DOHH2 (cell line): Measurements from ENCODE around the gene CXCL16.
"Not testable (repeated sequence)": the region's sequence is repeated elsewhere in the genome, so short reads cannot be mapped to it uniquely, and the experiment has no call there.

ENCODE experiments used
- H3F3A ChIP-seq: fragments of 200-600 bp; sonication (generic), shearing (Covaris generic); 2 replicates; pipeline ENCODE4 v1.6.0; 2016; ENCODE audit warnings: antibody characterized with exemption, mild to moderate bottlenecking; ENCODE audit not compliant: control insufficient read depth, insufficient read depth
- H3K27ac ChIP-seq: fragments of 200-600 bp; sonication (generic); 2 replicates; pipeline ENCODE4 v1.5.1; 2014; ENCODE audit warnings: low read depth, mild to moderate bottlenecking, low read length, moderate library complexity
- H3K27me3 ChIP-seq: fragments of 200-600 bp; sonication (generic); 2 replicates; pipeline ENCODE4 v1.6.1; 2014; ENCODE audit warnings: mild to moderate bottlenecking, low read length, mixed read lengths; ENCODE audit not compliant: control insufficient read depth
- H3K36me3 ChIP-seq: fragments of 200-600 bp; sonication (generic); 2 replicates; pipeline ENCODE4 v1.6.1; 2014; ENCODE audit warnings: mild to moderate bottlenecking, low read length, moderate library complexity, mixed read lengths; ENCODE audit not compliant: control insufficient read depth
- H3K4me1 ChIP-seq: fragments of 200-600 bp; sonication (generic); 2 replicates; pipeline ENCODE4 v1.6.1; 2014; ENCODE audit warnings: mild to moderate bottlenecking, low read length, mixed read lengths; ENCODE audit not compliant: control insufficient read depth
- H3K4me2 ChIP-seq: fragments of 200-600 bp; sonication (generic); 2 replicates; pipeline ENCODE4 v1.6.0; 2014; ENCODE audit warnings: mild to moderate bottlenecking, low read length, moderate library complexity
- H3K4me3 ChIP-seq: fragments of 200-600 bp; sonication (generic); 2 replicates; pipeline ENCODE4 v1.5.1; 2014; ENCODE audit warnings: mild to moderate bottlenecking, low read length, mixed read lengths
- H3K79me2 ChIP-seq: fragments of 200-600 bp; sonication (generic); 2 replicates; pipeline ENCODE4 v1.6.1; 2014; ENCODE audit warnings: mild to moderate bottlenecking, low read length, mixed read lengths; ENCODE audit not compliant: control insufficient read depth
- H3K9me2 ChIP-seq: fragments of 200-600 bp; sonication (generic); replicated peaks from 2 replicates; pipeline ENCODE4 v1.6.1; 2014; ENCODE audit warnings: mild to moderate bottlenecking, low read length, mixed read lengths; ENCODE audit not compliant: control insufficient read depth
- H3K9me3 ChIP-seq: fragments of 200-600 bp; sonication (generic); 2 replicates; pipeline ENCODE4 v1.6.1; 2014; ENCODE audit warnings: antibody characterized with exemption, low read length, mixed read lengths; ENCODE audit not compliant: control insufficient read depth, insufficient read depth
- H4K20me1 ChIP-seq: fragments of 200-600 bp; sonication (generic); 2 replicates; pipeline ENCODE4 v1.6.0; 2014; ENCODE audit warnings: low read depth, mild to moderate bottlenecking, antibody characterized with exemption, low read length, moderate library complexity; ENCODE audit not compliant: control insufficient read depth, insufficient read depth
- EZH2phosphoT487 ChIP-seq: fragments of 200-600 bp; sonication (generic); IDR thresholded peaks from 2 replicates; pipeline ENCODE4 v1.6.1; 2017; ENCODE audit warnings: borderline replicate concordance, mild to moderate bottlenecking, antibody characterized with exemption, low read length, moderate library complexity, mixed read lengths
- TF ChIP-seq, protein P1 (sequence below): fragments of 200-600 bp; sonication (generic); IDR thresholded peaks from one replicate; pipeline ENCODE4 v1.5.1; 2014; ENCODE audit warnings: antibody characterized with exemption, mild to moderate bottlenecking, low read depth, low read length; ENCODE audit not compliant: poor library complexity, severe bottlenecking

Gene CXCL16

DNA sequence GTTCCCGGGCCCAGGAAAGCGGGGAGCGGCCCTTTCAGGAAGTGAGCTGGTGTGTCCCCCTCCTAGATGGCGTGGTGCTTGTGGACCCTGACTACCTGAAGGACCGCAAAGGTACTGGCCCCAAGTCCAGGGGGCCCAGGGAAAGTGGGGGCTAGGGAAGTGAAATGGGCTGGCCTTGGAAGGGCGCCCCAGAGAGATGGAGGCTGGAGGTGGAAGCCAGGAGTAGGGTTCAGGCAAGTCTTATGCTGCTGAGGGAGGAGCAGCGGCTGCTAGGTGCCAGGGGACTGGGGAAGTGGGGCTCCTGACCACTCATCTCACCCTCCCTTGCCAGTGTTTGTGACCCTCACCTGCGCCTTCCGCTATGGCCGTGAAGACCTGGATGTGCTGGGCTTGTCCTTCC is 23.6 kb downstream of the CXCL16 start:
- H3K36me3 ChIP-seq: peaks cover 26% of the 10 kb centered on the region
- no peaks in the 10 kb centered on the region for H3K27me3 ChIP-seq
- no peak overlapping the region for H3K4me2 ChIP-seq
- peaks cover 16% of the 10 kb centered on the region for H3K79me2 ChIP-seq
- H3K9me2 ChIP-seq: no peaks in the 10 kb centered on the region
- peaks cover 6% of the 10 kb centered on the region; the same call in 1 of the 2 replicates for H3F3A ChIP-seq
- H3K9me3 ChIP-seq: no peaks in the 10 kb centered on the region
- H3K4me3 ChIP-seq: no peak overlapping the region
- H3K4me1 ChIP-seq: peaks cover 21% of the 10 kb centered on the region
- TF ChIP-seq, protein P1, sequence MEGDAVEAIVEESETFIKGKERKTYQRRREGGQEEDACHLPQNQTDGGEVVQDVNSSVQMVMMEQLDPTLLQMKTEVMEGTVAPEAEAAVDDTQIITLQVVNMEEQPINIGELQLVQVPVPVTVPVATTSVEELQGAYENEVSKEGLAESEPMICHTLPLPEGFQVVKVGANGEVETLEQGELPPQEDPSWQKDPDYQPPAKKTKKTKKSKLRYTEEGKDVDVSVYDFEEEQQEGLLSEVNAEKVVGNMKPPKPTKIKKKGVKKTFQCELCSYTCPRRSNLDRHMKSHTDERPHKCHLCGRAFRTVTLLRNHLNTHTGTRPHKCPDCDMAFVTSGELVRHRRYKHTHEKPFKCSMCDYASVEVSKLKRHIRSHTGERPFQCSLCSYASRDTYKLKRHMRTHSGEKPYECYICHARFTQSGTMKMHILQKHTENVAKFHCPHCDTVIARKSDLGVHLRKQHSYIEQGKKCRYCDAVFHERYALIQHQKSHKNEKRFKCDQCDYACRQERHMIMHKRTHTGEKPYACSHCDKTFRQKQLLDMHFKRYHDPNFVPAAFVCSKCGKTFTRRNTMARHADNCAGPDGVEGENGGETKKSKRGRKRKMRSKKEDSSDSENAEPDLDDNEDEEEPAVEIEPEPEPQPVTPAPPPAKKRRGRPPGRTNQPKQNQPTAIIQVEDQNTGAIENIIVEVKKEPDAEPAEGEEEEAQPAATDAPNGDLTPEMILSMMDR: no peak
- TF ChIP-seq EZH2phosphoT487: no peak
- no peaks in the 10 kb centered on the region; the same call in 1 of the 2 replicates for H4K20me1 ChIP-seq
- H3K27ac ChIP-seq: no peak overlapping the region

DNA sequence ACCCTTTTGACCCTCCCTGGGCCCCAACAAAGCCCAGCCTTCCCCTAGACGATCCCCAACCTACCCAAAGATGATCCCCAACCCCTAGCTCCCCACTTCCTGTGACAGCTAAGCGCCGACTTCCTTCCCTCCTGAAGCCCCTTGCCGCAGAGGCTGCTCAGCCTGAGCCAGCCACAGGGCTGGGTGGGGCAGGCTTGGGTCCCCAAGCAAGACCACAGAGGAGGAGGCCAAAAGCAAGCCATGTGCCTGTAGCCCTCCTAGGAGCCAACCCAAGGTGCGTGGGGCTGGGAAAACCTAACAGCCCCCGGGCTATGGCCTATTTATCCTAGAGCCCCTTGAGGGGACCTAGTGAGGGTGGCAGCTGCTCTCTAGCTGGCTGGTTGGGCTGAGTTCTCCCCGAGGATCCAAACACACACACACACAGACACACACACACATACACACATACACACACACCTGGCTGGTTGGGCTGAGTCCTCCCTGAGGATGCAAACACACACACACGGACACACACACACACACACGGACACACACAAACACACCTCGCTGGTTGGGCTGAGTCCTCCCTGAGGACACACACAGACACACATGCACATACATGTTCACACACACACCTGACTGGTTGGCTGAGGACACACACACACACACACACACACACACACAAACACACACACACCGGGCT is 24.5 kb downstream of the CXCL16 start:
- Histone ChIP-seq H3K9me3 (no peaks in the 10 kb centered on the region), H3K36me3 (peaks cover 26% of the 10 kb centered on the region), H3K27me3 (no peaks in the 10 kb centered on the region), H3K4me1 (peaks cover 24% of the 10 kb centered on the region), H3K79me2 (peaks cover 21% of the 10 kb centered on the region), H3K4me2 (peak overlapping the region; percentile 14), H3K4me3 (no peak overlapping the region), H3F3A (peaks cover 6% of the 10 kb centered on the region; the same call in 1 of the 2 replicates), H3K9me2 (no peaks in the 10 kb centered on the region), H4K20me1 (no peaks in the 10 kb centered on the region; the same call in 1 of the 2 replicates), H3K27ac (no peak overlapping the region)
- TF ChIP-seq, protein P1: no peak
- no peak for TF ChIP-seq EZH2phosphoT487

DNA sequence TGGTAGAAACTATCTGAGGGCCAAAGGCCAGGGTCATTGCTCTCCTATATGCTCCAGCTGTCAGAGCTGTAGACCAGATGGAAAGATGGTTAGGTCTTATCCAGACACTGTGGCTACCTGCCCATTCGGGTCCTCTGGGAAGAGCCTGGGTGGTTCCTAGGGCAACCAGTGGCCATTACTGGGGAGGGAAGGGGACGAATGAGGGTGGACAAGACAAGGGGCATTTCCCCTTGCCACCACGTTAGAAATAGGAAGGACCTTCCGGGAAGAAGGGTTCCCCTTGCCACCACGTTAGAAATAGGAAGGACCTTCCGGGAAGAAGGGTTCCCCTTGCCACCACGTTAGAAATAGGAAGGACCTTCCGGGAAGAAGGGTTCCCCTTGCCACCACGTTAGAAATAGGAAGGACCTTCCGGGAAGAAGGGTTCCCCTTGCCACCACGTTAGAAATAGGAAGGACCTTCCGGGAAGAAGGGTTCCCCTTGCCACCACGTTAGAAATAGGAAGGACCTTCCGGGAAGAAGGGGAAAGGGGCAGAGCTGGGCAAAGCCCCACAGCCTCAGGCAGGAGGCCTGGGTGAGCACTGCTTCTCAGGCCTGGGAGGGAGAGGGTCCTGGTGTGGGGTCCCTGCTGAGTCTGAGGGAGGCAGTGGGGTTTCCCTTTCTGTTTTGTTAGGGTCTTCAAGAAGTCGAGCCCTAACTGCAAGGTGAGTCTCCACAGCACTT is 25.2 kb downstream of the CXCL16 start:
- not testable (repeated sequence) for H3K9me3 ChIP-seq, H3K27ac ChIP-seq, H3F3A ChIP-seq, H3K27me3 ChIP-seq, H3K4me3 ChIP-seq, H3K9me2 ChIP-seq, H4K20me1 ChIP-seq
- peaks cover 22% of the 10 kb centered on the region for H3K36me3 ChIP-seq
- H3K4me1 ChIP-seq: peaks cover 28% of the 10 kb centered on the region
- H3K79me2 ChIP-seq: peaks cover 21% of the 10 kb centered on the region
- peak overlapping the region; percentile 14 for H3K4me2 ChIP-seq

DNA sequence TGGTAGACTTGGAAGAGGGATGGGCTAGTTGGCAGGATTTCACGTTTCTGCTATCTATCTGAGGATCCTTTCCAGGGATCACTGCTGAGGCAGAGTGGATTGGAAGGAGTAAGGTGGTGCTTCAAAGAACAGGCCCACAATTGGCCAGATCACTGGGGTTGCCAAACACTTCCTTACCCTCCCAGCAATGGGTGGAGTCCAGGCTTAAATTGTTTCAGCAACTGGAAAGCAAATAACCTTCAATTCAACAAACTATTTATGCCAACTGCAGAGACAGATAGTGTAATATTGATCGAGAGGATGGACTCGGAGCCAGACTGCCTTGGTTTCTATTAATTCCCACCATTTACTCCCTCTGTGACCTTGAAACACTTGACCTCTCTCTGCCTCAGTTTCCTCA is 27.2 kb downstream of the CXCL16 start:
- peaks cover 21% of the 10 kb centered on the region for H3K79me2 ChIP-seq
- H3K36me3 ChIP-seq: peaks cover 13% of the 10 kb centered on the region
- H3K27me3 ChIP-seq: no peaks in the 10 kb centered on the region
- no peak overlapping the region for H3K4me2 ChIP-seq
- no peak overlapping the region for H3K27ac ChIP-seq
- TF ChIP-seq, protein P1: no peak
- no peak for TF ChIP-seq EZH2phosphoT487
- no peaks in the 10 kb centered on the region; the same call in 1 of the 2 replicates for H4K20me1 ChIP-seq
- H3K4me3 ChIP-seq: no peak overlapping the region
- H3K9me3 ChIP-seq: peaks cover 3% of the 10 kb centered on the region; the same call in 1 of the 2 replicates
- peaks cover 9% of the 10 kb centered on the region; the same call in 1 of the 2 replicates for H3F3A ChIP-seq
- H3K9me2 ChIP-seq: no peaks in the 10 kb centered on the region
- H3K4me1 ChIP-seq: peaks cover 28% of the 10 kb centered on the region
